Liver (tissue), 9 donors: Measurements from ENCODE around the gene TRIM63. TPM values are rescaled to one million over a fixed set of nuclear protein-coding genes. Genes with fewer than 3 reads are reported as not detected.

Experiments used
- DNase-seq: peaks from one replicate; pipeline ENCODE4 v3.0.0-alpha.2; 2017; ENCODE audit warnings: low spot score
- H3K27ac ChIP-seq, 2 donors: one replicate each; pipeline ENCODE4 v1.7.0; 2013; ENCODE audit warnings: inconsistent platforms in 2 of 2, low read length in 2 of 2, control low read depth in 1 of 2, low read depth in 1 of 2, mild to moderate bottlenecking in 1 of 2
- H3K27me3 ChIP-seq, 4 donors: one replicate each; pipeline versions ENCODE4 v1.6.1 to v1.7.0; 2013; ENCODE audit warnings: low read length in 3 of 4, inconsistent platforms in 1 of 4, mild to moderate bottlenecking in 1 of 4, moderate library complexity in 1 of 4; ENCODE audit not compliant: control insufficient read depth in 4 of 4, insufficient read depth in 4 of 4
- H3K36me3 ChIP-seq, 4 donors: one replicate each; pipeline versions ENCODE4 v1.6.1 to v1.7.0; 2013; ENCODE audit warnings: low read length in 3 of 4, mild to moderate bottlenecking in 3 of 4, low read depth in 1 of 4, moderate library complexity in 1 of 4; ENCODE audit not compliant: control insufficient read depth in 4 of 4, insufficient read depth in 3 of 4
- H3K4me1 ChIP-seq, 4 donors: one replicate each; pipeline versions ENCODE4 v1.6.1 to v1.7.0; 2013; ENCODE audit warnings: low read length in 3 of 4, mild to moderate bottlenecking in 3 of 4, moderate library complexity in 1 of 4; ENCODE audit not compliant: control insufficient read depth in 4 of 4, insufficient read depth in 4 of 4
- H3K4me3 ChIP-seq, 3 donors: one replicate each; pipeline versions ENCODE4 v1.6.1 to v1.7.0; 2013; ENCODE audit warnings: low read length in 3 of 3, control low read depth in 1 of 3, low read depth in 1 of 3, mild to moderate bottlenecking in 1 of 3
- H3K9ac ChIP-seq, 2 donors: one replicate each; pipeline ENCODE4 v1.7.0; 2013; ENCODE audit warnings: low read length in 2 of 2, mild to moderate bottlenecking in 2 of 2, moderate library complexity in 2 of 2, control low read depth in 1 of 2, low read depth in 1 of 2
- H3K9me3 ChIP-seq, 4 donors: one replicate each; pipeline versions ENCODE4 v1.6.1 to v1.7.0; 2013; ENCODE audit warnings: low read length in 3 of 4; ENCODE audit not compliant: control insufficient read depth in 4 of 4
- EGR1 ChIP-seq, 2 donors: IDR thresholded peaks; 2 replicates each; pipeline ENCODE4 v1.6.1; 2016 to 2018; ENCODE audit warnings: antibody characterized with exemption in 2 of 2, low read depth in 2 of 2
- FOXA1 ChIP-seq: IDR thresholded peaks from 2 replicates; pipeline ENCODE4 v1.6.1; 2016; ENCODE audit warnings: antibody characterized with exemption
- HNF4A ChIP-seq, 2 donors: conservative IDR thresholded peaks; 2 replicates each; pipeline ENCODE4 v1.6.1; 2016; ENCODE audit warnings: antibody characterized with exemption in 2 of 2, mild to moderate bottlenecking in 2 of 2
- HNF4G ChIP-seq: IDR thresholded peaks from 2 replicates; pipeline ENCODE4 v1.6.1; 2016; ENCODE audit warnings: antibody characterized with exemption
- JUND ChIP-seq, 2 donors: IDR thresholded peaks; 2 replicates each; pipeline ENCODE4 v1.6.1; 2016; ENCODE audit warnings: antibody characterized with exemption in 2 of 2
- NR2F2 ChIP-seq: IDR thresholded peaks from 2 replicates; pipeline ENCODE4 v1.6.1; 2016; ENCODE audit warnings: antibody characterized with exemption
- RAD21 ChIP-seq, 2 donors: IDR thresholded peaks; 2 replicates each; pipeline ENCODE4 v1.6.1; 2016; ENCODE audit warnings: antibody characterized with exemption in 2 of 2, mild to moderate bottlenecking in 2 of 2
- RXRA ChIP-seq, 2 donors: IDR thresholded peaks; 2 replicates each; pipeline ENCODE4 v1.6.1; 2017 to 2018; ENCODE audit warnings: antibody characterized with exemption in 2 of 2, mild to moderate bottlenecking in 1 of 2
- SP1 ChIP-seq: IDR thresholded peaks from 2 replicates; pipeline ENCODE4 v1.6.1; 2018; ENCODE audit warnings: antibody characterized with exemption, mild to moderate bottlenecking
- TAF1 ChIP-seq: conservative IDR thresholded peaks from 2 replicates; pipeline ENCODE4 v1.6.1; 2016; ENCODE audit warnings: antibody characterized with exemption, mild to moderate bottlenecking
- YY1 ChIP-seq: IDR thresholded peaks from 2 replicates; pipeline ENCODE4 v1.6.1; 2016; ENCODE audit warnings: antibody characterized with exemption, mild to moderate bottlenecking
- WGBS: extraction: QIAGEN DNeasy Blood & Tissue Kit; methylation state at CpG from one replicate; pipeline ENCODE4 v1.1.7; 2013; 5-methylcytosine and 5-hydroxymethylcytosine counted together
- polyA plus RNA-seq, 2 donors: library from polyadenylated mRNA; stranded (reverse) in 1 of 2; unstranded in 1 of 2; fragments of 200-250 nt in 1 of 2; fragments of >200 nt in 1 of 2; fragmentation: Nextera tagmentation in 1 of 2; extraction: Ambion mirVana in 1 of 2; gene quantifications; one replicate each; pipeline versions ENCODE4 v1.2.1 to v1.2.3, GENCODE V29; 2013 to 2015
- total RNA-seq, 2 donors: library from RNA; depleted of rRNA; stranded (reverse); fragments of >200 nt; gene quantifications; one replicate each; pipeline ENCODE4 v1.2.3, GENCODE V29; 2014
- TF ChIP-seq, protein P1 (sequence below): IDR thresholded peaks from 2 replicates; pipeline ENCODE4 v1.6.1; 2016; ENCODE audit warnings: antibody characterized with exemption, mild to moderate bottlenecking
- TF ChIP-seq, protein P2 (sequence below): IDR thresholded peaks from 2 replicates; pipeline ENCODE4 v1.6.1; 2016; ENCODE audit warnings: antibody characterized with exemption
- TF ChIP-seq, protein P3 (sequence below): IDR thresholded peaks from 2 replicates; pipeline ENCODE4 v1.6.1; 2016; ENCODE audit warnings: antibody characterized with exemption
- TF ChIP-seq, protein P4 (sequence below): IDR thresholded peaks from 2 replicates; pipeline ENCODE4 v1.6.1; 2016; ENCODE audit warnings: antibody characterized with exemption
- TF ChIP-seq, protein P5 (sequence below): fragments of 150-350 bp; IDR thresholded peaks from 2 replicates; pipeline ENCODE4 v1.5.1; 2017; ENCODE audit warnings: improper control_type of control experiment, low read depth, low read length; ENCODE audit not compliant: missing input control
- donor health status: healthy.
- donor health status: healthy.
- donor health status: healthy.
- donor health status: healthy.
- donor health status: healthy.

TRIM63 gene
- total and polyA plus RNA-seq, 4 donors: 0.03 TPM; not detected in 3

DNA sequence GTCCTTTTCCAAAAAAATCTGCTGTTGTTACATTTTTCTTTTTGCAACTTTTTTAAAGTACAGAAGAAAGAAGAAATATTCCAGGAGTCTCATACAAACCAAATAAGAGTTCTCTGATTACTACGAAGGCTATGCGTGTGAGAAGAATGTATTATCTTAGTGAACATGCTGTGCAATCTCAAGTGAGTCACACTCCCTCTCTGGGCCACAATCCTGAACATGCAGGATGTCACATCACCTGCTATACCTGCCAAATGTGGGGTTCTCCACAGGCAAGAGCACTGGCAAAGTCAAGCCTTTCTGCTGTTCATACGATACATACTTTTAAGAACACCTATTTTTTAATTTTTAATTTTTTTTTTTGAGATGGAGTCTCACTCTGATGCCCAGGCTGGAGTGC is 21.7 kb upstream of the TRIM63 start:
- no peak overlapping the region for H3K27ac ChIP-seq
- H3K27me3 ChIP-seq: peaks cover 0 to 6% (median 0%) of the 10 kb centered on the region in 4 donors
- TF ChIP-seq YY1 (no peak), NR2F2 (no peak), HNF4A (conservative IDR thresholded peaks at IDR 0.05) (no peak), RXRA (IDR thresholded peaks at IDR 0.05) (no peak), JUND (IDR thresholded peaks at IDR 0.05) (no peak), EGR1 (IDR thresholded peaks at IDR 0.05; ENCODE audit: low read depth in 2 of 2) (no peak), SP1 (no peak), FOXA1 (no peak)
- H3K36me3 ChIP-seq: no peaks in the 10 kb centered on the region
- H3K9ac ChIP-seq: no peak overlapping the region
- no peak for DNase-seq
- H3K9me3 ChIP-seq: no peaks in the 10 kb centered on the region
- no peak overlapping the region for H3K4me3 ChIP-seq
- 98% methylated on average over 3 of the region's 3 CpGs for WGBS
- H3K4me1 ChIP-seq: no peaks in the 10 kb centered on the region

DNA sequence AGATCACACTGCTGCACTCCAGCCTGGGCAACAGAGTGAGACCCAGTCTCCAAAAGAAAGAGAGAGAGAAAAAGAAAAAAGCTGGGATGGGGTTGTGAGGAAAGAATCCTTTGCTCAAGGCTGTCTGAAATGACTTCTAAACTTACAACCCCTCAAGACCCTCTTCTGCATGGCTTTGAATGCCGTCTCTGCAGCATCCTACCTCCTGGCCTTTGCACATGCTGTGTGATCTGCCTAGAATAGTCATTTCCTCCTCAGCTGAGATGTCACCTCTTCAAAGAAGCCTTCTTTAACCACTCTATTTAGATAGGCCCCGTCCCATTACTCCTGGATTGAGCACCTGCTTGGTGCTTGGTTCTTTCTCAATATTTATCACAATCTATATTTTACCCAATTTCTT is 17.4 kb upstream of the TRIM63 start:
- H3K36me3 ChIP-seq: no peaks in the 10 kb centered on the region
- H3K27me3 ChIP-seq: peaks cover 0 to 6% (median 0%) of the 10 kb centered on the region in 4 donors
- TF ChIP-seq SP1: no peak
- TF ChIP-seq, protein P1, sequence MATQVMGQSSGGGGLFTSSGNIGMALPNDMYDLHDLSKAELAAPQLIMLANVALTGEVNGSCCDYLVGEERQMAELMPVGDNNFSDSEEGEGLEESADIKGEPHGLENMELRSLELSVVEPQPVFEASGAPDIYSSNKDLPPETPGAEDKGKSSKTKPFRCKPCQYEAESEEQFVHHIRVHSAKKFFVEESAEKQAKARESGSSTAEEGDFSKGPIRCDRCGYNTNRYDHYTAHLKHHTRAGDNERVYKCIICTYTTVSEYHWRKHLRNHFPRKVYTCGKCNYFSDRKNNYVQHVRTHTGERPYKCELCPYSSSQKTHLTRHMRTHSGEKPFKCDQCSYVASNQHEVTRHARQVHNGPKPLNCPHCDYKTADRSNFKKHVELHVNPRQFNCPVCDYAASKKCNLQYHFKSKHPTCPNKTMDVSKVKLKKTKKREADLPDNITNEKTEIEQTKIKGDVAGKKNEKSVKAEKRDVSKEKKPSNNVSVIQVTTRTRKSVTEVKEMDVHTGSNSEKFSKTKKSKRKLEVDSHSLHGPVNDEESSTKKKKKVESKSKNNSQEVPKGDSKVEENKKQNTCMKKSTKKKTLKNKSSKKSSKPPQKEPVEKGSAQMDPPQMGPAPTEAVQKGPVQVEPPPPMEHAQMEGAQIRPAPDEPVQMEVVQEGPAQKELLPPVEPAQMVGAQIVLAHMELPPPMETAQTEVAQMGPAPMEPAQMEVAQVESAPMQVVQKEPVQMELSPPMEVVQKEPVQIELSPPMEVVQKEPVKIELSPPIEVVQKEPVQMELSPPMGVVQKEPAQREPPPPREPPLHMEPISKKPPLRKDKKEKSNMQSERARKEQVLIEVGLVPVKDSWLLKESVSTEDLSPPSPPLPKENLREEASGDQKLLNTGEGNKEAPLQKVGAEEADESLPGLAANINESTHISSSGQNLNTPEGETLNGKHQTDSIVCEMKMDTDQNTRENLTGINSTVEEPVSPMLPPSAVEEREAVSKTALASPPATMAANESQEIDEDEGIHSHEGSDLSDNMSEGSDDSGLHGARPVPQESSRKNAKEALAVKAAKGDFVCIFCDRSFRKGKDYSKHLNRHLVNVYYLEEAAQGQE: no peak
- H3K4me1 ChIP-seq: peaks cover 0 to 4% (median 1%) of the 10 kb centered on the region in 4 donors
- H3K27ac ChIP-seq: no peak overlapping the region
- H3K4me3 ChIP-seq: no peak overlapping the region
- DNase-seq: no peak
- H3K9ac ChIP-seq: no peak overlapping the region
- 88% methylated on average over 2 of the region's 2 CpGs for WGBS
- H3K9me3 ChIP-seq: no peaks in the 10 kb centered on the region

DNA sequence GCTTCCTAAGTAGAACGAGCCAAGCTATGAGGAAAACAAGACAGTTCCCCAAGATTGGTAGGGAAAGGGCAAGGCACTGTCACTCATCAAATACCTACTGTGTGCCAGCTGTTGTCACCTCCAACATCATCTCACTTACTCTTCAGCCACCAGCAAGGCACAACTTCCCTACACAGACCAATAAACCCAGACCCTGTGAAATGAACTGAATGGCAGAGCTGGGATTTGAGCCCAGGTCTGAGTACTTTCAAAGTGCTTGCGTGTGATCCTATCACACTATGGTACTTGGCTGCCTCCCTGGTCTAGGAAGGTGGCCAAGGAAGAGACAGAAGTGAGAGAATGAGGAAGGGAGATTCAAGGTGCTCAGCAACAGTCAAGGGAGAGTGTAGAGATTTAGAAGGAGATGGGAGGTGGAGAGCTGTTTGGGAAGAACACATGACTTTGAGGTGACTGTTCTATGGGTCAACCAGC is 16.7 kb upstream of the TRIM63 start:
- no peak for DNase-seq
- H3K27ac ChIP-seq: no peak overlapping the region
- H3K9me3 ChIP-seq: no peaks in the 10 kb centered on the region
- H3K4me1 ChIP-seq: peaks cover 0 to 8% (median 3%) of the 10 kb centered on the region in 4 donors
- no peak overlapping the region for H3K9ac ChIP-seq
- no peaks in the 10 kb centered on the region for H3K36me3 ChIP-seq
- peaks cover 0 to 6% (median 0%) of the 10 kb centered on the region in 4 donors for H3K27me3 ChIP-seq
- H3K4me3 ChIP-seq: no peak overlapping the region
- 71% methylated on average over 2 of the region's 2 CpGs for WGBS
- TF ChIP-seq, protein P1: no peak
- TF ChIP-seq EGR1 (IDR thresholded peaks at IDR 0.05; ENCODE audit: low read depth in 2 of 2) (no peak), RAD21 (IDR thresholded peaks at IDR 0.05) (no peak), YY1 (no peak), JUND (IDR thresholded peaks at IDR 0.05) (no peak), HNF4G (no peak), NR2F2 (no peak), HNF4A (conservative IDR thresholded peaks at IDR 0.05) (no peak), FOXA1 (no peak), TAF1 (no peak), RXRA (IDR thresholded peaks at IDR 0.05) (no peak), SP1 (no peak)
- TF ChIP-seq, protein P2, sequence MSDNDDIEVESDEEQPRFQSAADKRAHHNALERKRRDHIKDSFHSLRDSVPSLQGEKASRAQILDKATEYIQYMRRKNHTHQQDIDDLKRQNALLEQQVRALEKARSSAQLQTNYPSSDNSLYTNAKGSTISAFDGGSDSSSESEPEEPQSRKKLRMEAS: no peak
- TF ChIP-seq, protein P3, sequence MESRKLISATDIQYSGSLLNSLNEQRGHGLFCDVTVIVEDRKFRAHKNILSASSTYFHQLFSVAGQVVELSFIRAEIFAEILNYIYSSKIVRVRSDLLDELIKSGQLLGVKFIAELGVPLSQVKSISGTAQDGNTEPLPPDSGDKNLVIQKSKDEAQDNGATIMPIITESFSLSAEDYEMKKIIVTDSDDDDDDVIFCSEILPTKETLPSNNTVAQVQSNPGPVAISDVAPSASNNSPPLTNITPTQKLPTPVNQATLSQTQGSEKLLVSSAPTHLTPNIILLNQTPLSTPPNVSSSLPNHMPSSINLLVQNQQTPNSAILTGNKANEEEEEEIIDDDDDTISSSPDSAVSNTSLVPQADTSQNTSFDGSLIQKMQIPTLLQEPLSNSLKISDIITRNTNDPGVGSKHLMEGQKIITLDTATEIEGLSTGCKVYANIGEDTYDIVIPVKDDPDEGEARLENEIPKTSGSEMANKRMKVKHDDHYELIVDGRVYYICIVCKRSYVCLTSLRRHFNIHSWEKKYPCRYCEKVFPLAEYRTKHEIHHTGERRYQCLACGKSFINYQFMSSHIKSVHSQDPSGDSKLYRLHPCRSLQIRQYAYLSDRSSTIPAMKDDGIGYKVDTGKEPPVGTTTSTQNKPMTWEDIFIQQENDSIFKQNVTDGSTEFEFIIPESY: no peak
- TF ChIP-seq, protein P4, sequence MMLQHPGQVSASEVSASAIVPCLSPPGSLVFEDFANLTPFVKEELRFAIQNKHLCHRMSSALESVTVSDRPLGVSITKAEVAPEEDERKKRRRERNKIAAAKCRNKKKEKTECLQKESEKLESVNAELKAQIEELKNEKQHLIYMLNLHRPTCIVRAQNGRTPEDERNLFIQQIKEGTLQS: no peak
- TF ChIP-seq, protein P5, sequence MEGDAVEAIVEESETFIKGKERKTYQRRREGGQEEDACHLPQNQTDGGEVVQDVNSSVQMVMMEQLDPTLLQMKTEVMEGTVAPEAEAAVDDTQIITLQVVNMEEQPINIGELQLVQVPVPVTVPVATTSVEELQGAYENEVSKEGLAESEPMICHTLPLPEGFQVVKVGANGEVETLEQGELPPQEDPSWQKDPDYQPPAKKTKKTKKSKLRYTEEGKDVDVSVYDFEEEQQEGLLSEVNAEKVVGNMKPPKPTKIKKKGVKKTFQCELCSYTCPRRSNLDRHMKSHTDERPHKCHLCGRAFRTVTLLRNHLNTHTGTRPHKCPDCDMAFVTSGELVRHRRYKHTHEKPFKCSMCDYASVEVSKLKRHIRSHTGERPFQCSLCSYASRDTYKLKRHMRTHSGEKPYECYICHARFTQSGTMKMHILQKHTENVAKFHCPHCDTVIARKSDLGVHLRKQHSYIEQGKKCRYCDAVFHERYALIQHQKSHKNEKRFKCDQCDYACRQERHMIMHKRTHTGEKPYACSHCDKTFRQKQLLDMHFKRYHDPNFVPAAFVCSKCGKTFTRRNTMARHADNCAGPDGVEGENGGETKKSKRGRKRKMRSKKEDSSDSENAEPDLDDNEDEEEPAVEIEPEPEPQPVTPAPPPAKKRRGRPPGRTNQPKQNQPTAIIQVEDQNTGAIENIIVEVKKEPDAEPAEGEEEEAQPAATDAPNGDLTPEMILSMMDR: no peak
